IMR-90 (cell line): ENCODE data around the gene RASAL1.

ENCODE experiments used
- BHLHE40 ChIP-seq: fragments of 150-350 bp; IDR thresholded peaks from 2 replicates; pipeline ENCODE4 v1.6.1; 2016; ENCODE audit warnings: mild to moderate bottlenecking, low read depth, low read length
- CTCF ChIP-seq: conservative IDR thresholded peaks from 2 replicates; pipeline ENCODE4 v1.5.1; 2012; ENCODE audit warnings: mild to moderate bottlenecking, low read depth, low read length, improper control_type of control experiment
- MAFK ChIP-seq: IDR thresholded peaks from 2 replicates; pipeline ENCODE4 v1.6.1; 2012; ENCODE audit warnings: low read depth, low read length, improper control_type of control experiment
- MXI1 ChIP-seq: IDR thresholded peaks from 2 replicates; pipeline ENCODE4 v1.6.1; 2012; ENCODE audit warnings: low read depth, mild to moderate bottlenecking, low read length, moderate library complexity, borderline replicate concordance
- NFE2L2 ChIP-seq: fragments of 150-350 bp; IDR thresholded peaks from 2 replicates; pipeline ENCODE4 v1.6.1; 2016; ENCODE audit warnings: low read depth, mild to moderate bottlenecking, low read length
- POLR2A ChIP-seq: IDR thresholded peaks from 2 replicates; pipeline ENCODE4 v1.6.1; 2012; ENCODE audit warnings: mild to moderate bottlenecking, low read depth, low read length
- RAD21 ChIP-seq: IDR thresholded peaks from 2 replicates; pipeline ENCODE4 v1.6.1; 2012; ENCODE audit warnings: low read length, improper control_type of control experiment
- RCOR1 ChIP-seq: IDR thresholded peaks from 2 replicates; pipeline ENCODE4 v1.6.1; 2012; ENCODE audit warnings: mild to moderate bottlenecking, low read length, improper control_type of control experiment; ENCODE audit not compliant: insufficient replicate concordance
- RFX5 ChIP-seq: IDR thresholded peaks from 2 replicates; pipeline ENCODE4 v1.8.0; 2012; ENCODE audit warnings: low read depth, mild to moderate bottlenecking, low read length, moderate library complexity

GRCh38 chr12:113134071-113134470 lies 1.5 kb downstream of the RASAL1 start:
- TF ChIP-seq CTCF (no peak), RCOR1 (no peak), POLR2A (no peak), RAD21 (no peak), BHLHE40 (no peak), MXI1 (no peak), NFE2L2 (no peak), MAFK (no peak), RFX5 (no peak)
